SK-N-DZ (cell line): ENCODE measurements around the gene EGR4.

Experiments
- DNase-seq: peaks from one replicate; pipeline ENCODE4 v3.0.0-alpha.2; 2015; ENCODE audit warnings: low spot score

Gene EGR4

GRCh38 chr2:73290049-73290839 lies 3.1 kb downstream of the EGR4 start:
- peak; percentile 51 for DNase-seq

GRCh38 chr2:73289304-73289703 lies 4.0 kb downstream of the EGR4 start:
- no peak for DNase-seq

- DNase-seq, result no peak
These were observed 7.2 kb downstream of the EGR4 start for GRCh38 chr2:73286134-73286655.

GRCh38 chr2:73285159-73285739 lies 8.1 kb downstream of the EGR4 start:
- peak; percentile 33 for DNase-seq

- peak; percentile 82 for DNase-seq
These were observed 8.8 kb downstream of the EGR4 start, which contains the start of gene FBXO41 for GRCh38 chr2:73284296-73285158. Gene FBXO41 (minus strand): TSS chr2:73284478. CDS start chr2:73269630, 14,848 bp downstream.

- peak; percentile 40 for DNase-seq
These were observed 9.6 kb downstream of the EGR4 start for GRCh38 chr2:73283545-73284295.

- no peak for DNase-seq
These were observed 10.3 kb downstream of the EGR4 start for GRCh38 chr2:73282924-73283544.

- DNase-seq, result no peak
These were observed 12.1 kb downstream of the EGR4 start for GRCh38 chr2:73281244-73281643.

- DNase-seq, result no peak
These were observed 13.5 kb downstream of the EGR4 start for GRCh38 chr2:73279852-73280251.

GRCh38 chr2:73272270-73272669 lies 21.1 kb downstream of the EGR4 start:
- DNase-seq, result no peak

GRCh38 chr2:73269686-73270465 lies 23.5 kb downstream of the EGR4 start:
- DNase-seq, result no peak

- DNase-seq, result no peak
These were observed 24.3 kb downstream of the EGR4 start for GRCh38 chr2:73268830-73269685.

GRCh38 chr2:73268366-73268829 lies 24.9 kb downstream of the EGR4 start:
- DNase-seq, result no peak

- no peak for DNase-seq
These were observed 26.3 kb downstream of the EGR4 start for GRCh38 chr2:73267008-73267407.

- DNase-seq, result no peak
These were observed 27.1 kb downstream of the EGR4 start for GRCh38 chr2:73266061-73266901.

GRCh38 chr2:73265298-73266060 lies 27.9 kb downstream of the EGR4 start:
- DNase-seq, result no peak

- DNase-seq, result no peak
These were observed 28.6 kb downstream of the EGR4 start for GRCh38 chr2:73264783-73265182.
